Type B pancreatic cell (in vitro differentiated cells): ENCODE results near the gene TNFRSF17. TPM values are rescaled to one million over a fixed set of nuclear protein-coding genes. Genes with fewer than 3 reads are reported as not detected.

Experiments used
- DNase-seq: peaks from one replicate; pipeline ENCODE4 v3.0.0; 2021; ENCODE audit warnings: mixed read lengths; ENCODE audit not compliant: unreplicated experiment; ENCODE audit errors: extremely low spot score
- H3K27ac Mint-ChIP-seq: 2 replicates; pipeline ENCODE4 v1.8.0; 2021; ENCODE audit warnings: mild to moderate bottlenecking, mixed read lengths
- H3K27me3 Mint-ChIP-seq: 2 replicates; pipeline ENCODE4 v1.8.0; 2021; ENCODE audit warnings: mixed read lengths
- H3K36me3 Mint-ChIP-seq: 2 replicates; pipeline ENCODE4 v1.8.0; 2021; ENCODE audit warnings: mixed read lengths
- H3K4me1 Mint-ChIP-seq: one replicate; pipeline ENCODE4 v1.8.0; 2021; ENCODE audit warnings: mixed read lengths; ENCODE audit not compliant: unreplicated experiment
- H3K4me3 Mint-ChIP-seq: 2 replicates; pipeline ENCODE4 v1.8.0; 2021; ENCODE audit warnings: mild to moderate bottlenecking, mixed read lengths
- H3K9me3 Mint-ChIP-seq: 2 replicates; pipeline ENCODE4 v1.8.0; 2021; ENCODE audit warnings: mixed read lengths
- CTCF ChIP-seq: fragments of 200-600 bp; sonication (generic); conservative IDR thresholded peaks from 2 replicates; pipeline ENCODE4 v1.5.0; 2021; ENCODE audit warnings: antibody characterized with exemption, mild to moderate bottlenecking
- total RNA-seq: library from RNA; stranded (reverse); gene quantifications from 2 replicates; pipeline ENCODE4 v1.2.1, GENCODE V29; 2021; ENCODE audit warnings: low replicate concordance

Gene TNFRSF17
- total RNA-seq, 1 donor from 2014 or later: not detected

GRCh38 chr16:12011565-12011964, 46.6 kb downstream of the TNFRSF17 start:
- no peak for DNase-seq
- Mint-ChIP-seq H3K9me3 (no peaks in the 10 kb centered on the region), H3K27ac (no peak overlapping the region), H3K36me3 (peaks cover 3% of the 10 kb centered on the region), H3K27me3 (no peaks in the 10 kb centered on the region), H3K4me1 (peaks cover 5% of the 10 kb centered on the region), H3K4me3 (no peak overlapping the region)
- no peak for TF ChIP-seq CTCF

GRCh38 chr16:12016291-12016947, 51.4 kb downstream of the TNFRSF17 start:
- no peaks in the 10 kb centered on the region for H3K27me3 Mint-ChIP-seq
- TF ChIP-seq CTCF: no peak
- peaks cover 5% of the 10 kb centered on the region for H3K4me1 Mint-ChIP-seq
- no peak overlapping the region for H3K27ac Mint-ChIP-seq
- H3K36me3 Mint-ChIP-seq: peaks cover 3% of the 10 kb centered on the region
- no peaks in the 10 kb centered on the region for H3K9me3 Mint-ChIP-seq
- no peak overlapping the region for H3K4me3 Mint-ChIP-seq
- DNase-seq: no peak

DNA sequence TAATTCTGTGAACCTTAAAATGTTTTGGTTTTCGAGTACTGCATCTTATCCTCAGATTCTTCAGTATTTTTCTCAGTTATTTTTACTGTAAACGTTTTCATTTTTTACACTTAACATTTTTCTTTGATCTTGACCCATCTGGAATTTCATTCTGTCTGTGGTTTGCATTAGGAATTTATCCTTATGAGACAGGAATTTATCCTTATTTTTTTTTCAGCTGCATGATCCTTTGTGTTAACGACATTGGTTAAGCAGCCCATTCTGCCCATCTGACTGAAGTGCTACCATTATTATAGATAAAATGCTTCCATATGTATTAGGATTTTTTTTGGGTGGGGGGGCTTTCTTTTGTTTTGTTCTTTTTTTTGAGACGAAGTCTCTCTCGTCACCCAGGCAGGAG, 52.5 kb downstream of the TNFRSF17 start:
- H3K9me3 Mint-ChIP-seq: no peaks in the 10 kb centered on the region
- no peak overlapping the region for H3K27ac Mint-ChIP-seq
- H3K36me3 Mint-ChIP-seq: peaks cover 2% of the 10 kb centered on the region
- H3K4me1 Mint-ChIP-seq: peaks cover 5% of the 10 kb centered on the region
- no peaks in the 10 kb centered on the region for H3K27me3 Mint-ChIP-seq
- no peak for DNase-seq
- TF ChIP-seq CTCF: no peak
- H3K4me3 Mint-ChIP-seq: no peak overlapping the region

Other genes with a start within 250 kb of the TNFRSF17 start
- 26.7 and 39.0 TPM in 2 replicates for gene TXNDC11, start 222.4 kb upstream of the TNFRSF17 start, total RNA-seq
- gene ZC3H7A, start 168.0 kb upstream of the TNFRSF17 start, total RNA-seq: 43.3 and 67.5 TPM in 2 replicates
- gene RSL1D1, start 113.7 kb upstream of the TNFRSF17 start, total RNA-seq: 150 and 184 TPM in 2 replicates
- gene GSPT1, start 49.3 kb upstream of the TNFRSF17 start, total RNA-seq: 99.1 and 101 TPM in 2 replicates
- gene NPIPB2, start 23.2 kb upstream of the TNFRSF17 start, total RNA-seq: 7.5 and 13.4 TPM in 2 replicates
- 21.9 and 24.7 TPM in 2 replicates for gene SNX29, start 11.5 kb downstream of the TNFRSF17 start, total RNA-seq